H9 (cell line): ENCODE measurements around the gene MCFD2. TPM values are rescaled to one million over a fixed set of nuclear protein-coding genes. Genes with fewer than 3 reads are reported as not detected.
A peak's percentile ranks its signal among the peaks of the same experiment; 100 is the strongest.

Experiments used
- DNase-seq: peaks from one replicate; pipeline ENCODE4 v3.0.0-alpha.2; 2017
- H2AFZ ChIP-seq: one replicate; pipeline ENCODE4 v1.6.1; 2013; ENCODE audit warnings: mild to moderate bottlenecking, low read length, control low read depth, moderate library complexity
- H2AK5ac ChIP-seq: 2 replicates; pipeline ENCODE4 v1.6.1; 2013; ENCODE audit warnings: low read length, control low read depth, mixed read lengths; ENCODE audit not compliant: insufficient read length
- H2BK120ac ChIP-seq: one replicate; pipeline ENCODE4 v1.6.1; 2013; ENCODE audit warnings: low read depth, mild to moderate bottlenecking, low read length, control low read depth, inconsistent platforms; ENCODE audit not compliant: poor library complexity, severe bottlenecking
- H2BK12ac ChIP-seq: 2 replicates; pipeline ENCODE4 v1.6.1; 2013; ENCODE audit warnings: low read length, control low read depth, mixed read lengths, low read depth; ENCODE audit not compliant: insufficient read length
- H2BK15ac ChIP-seq: 2 replicates; pipeline ENCODE4 v1.6.1; 2013; ENCODE audit warnings: low read depth, low read length, control low read depth
- H2BK20ac ChIP-seq: one replicate; pipeline ENCODE4 v1.6.1; 2013; ENCODE audit warnings: low read depth, mild to moderate bottlenecking, low read length, control low read depth, inconsistent platforms; ENCODE audit not compliant: poor library complexity, severe bottlenecking
- H2BK5ac ChIP-seq: 2 replicates; pipeline ENCODE4 v1.6.1; 2013; ENCODE audit warnings: low read length, control low read depth, mixed read lengths; ENCODE audit not compliant: insufficient read length
- H3K14ac ChIP-seq: 2 replicates; pipeline ENCODE4 v1.6.1; 2013; ENCODE audit warnings: low read length, control low read depth; ENCODE audit not compliant: insufficient read depth
- H3K18ac ChIP-seq: 2 replicates; pipeline ENCODE4 v1.6.1; 2013; ENCODE audit warnings: low read depth, mild to moderate bottlenecking, mixed read lengths, low read length, control low read depth; ENCODE audit not compliant: insufficient read length
- H3K23ac ChIP-seq: 2 replicates; pipeline ENCODE4 v1.6.1; 2013; ENCODE audit warnings: low read length, control low read depth, mixed read lengths, low read depth; ENCODE audit not compliant: insufficient read length
- H3K23me2 ChIP-seq: 2 replicates; pipeline ENCODE4 v1.6.1; 2013; ENCODE audit warnings: low read depth, mild to moderate bottlenecking, mixed read lengths, low read length, control low read depth; ENCODE audit not compliant: insufficient read length, poor library complexity, severe bottlenecking
- H3K27ac ChIP-seq: 2 replicates; pipeline ENCODE4 v1.5.1; 2013; ENCODE audit warnings: low read length, control low read depth, mixed read lengths, low read depth; ENCODE audit not compliant: insufficient read length
- H3K27me3 ChIP-seq: 2 replicates; pipeline ENCODE4 v1.6.1; 2013; ENCODE audit warnings: low read length, control low read depth, inconsistent platforms; ENCODE audit not compliant: insufficient read depth
- H3K4ac ChIP-seq: 2 replicates; pipeline ENCODE4 v1.6.1; 2013; ENCODE audit warnings: low read depth, mild to moderate bottlenecking, control low read depth, inconsistent platforms, low read length, moderate library complexity
- H3K4me1 ChIP-seq: 2 replicates; pipeline ENCODE4 v1.6.1; 2013; ENCODE audit warnings: low read length, control low read depth, inconsistent platforms; ENCODE audit not compliant: insufficient read depth
- H3K4me2 ChIP-seq: 2 replicates; pipeline ENCODE4 v1.6.1; 2013; ENCODE audit warnings: low read length, control low read depth, mixed read lengths; ENCODE audit not compliant: insufficient read length, insufficient read depth
- H3K56ac ChIP-seq: 2 replicates; pipeline ENCODE4 v1.6.1; 2013; ENCODE audit warnings: low read depth, mild to moderate bottlenecking, mixed read lengths, low read length, control low read depth; ENCODE audit not compliant: insufficient read length
- H3K79me1 ChIP-seq: 2 replicates; pipeline ENCODE4 v1.6.1; 2013; ENCODE audit warnings: low read depth, mild to moderate bottlenecking, moderate library complexity, low read length, control low read depth, inconsistent platforms; ENCODE audit not compliant: insufficient read depth, poor library complexity, severe bottlenecking
- H3K79me2 ChIP-seq: 2 replicates; pipeline ENCODE4 v1.6.1; 2013; ENCODE audit warnings: low read length, control low read depth, inconsistent platforms; ENCODE audit not compliant: insufficient read depth
- H3K9ac ChIP-seq: 2 replicates; pipeline ENCODE4 v1.6.1; 2013; ENCODE audit warnings: low read length, control low read depth, mixed read lengths; ENCODE audit not compliant: insufficient read length; ENCODE audit errors: extremely low read depth
- H3K9me3 ChIP-seq: one replicate; pipeline ENCODE4 v1.6.1; 2013; ENCODE audit warnings: low read depth, low read length, inconsistent platforms; ENCODE audit not compliant: control insufficient read depth
- H3T11ph ChIP-seq: one replicate; pipeline ENCODE4 v1.6.1; 2013; ENCODE audit warnings: mild to moderate bottlenecking, low read length, control low read depth, inconsistent platforms
- H4K20me1 ChIP-seq: one replicate; pipeline ENCODE4 v1.6.1; 2013; ENCODE audit not compliant: control insufficient read depth, insufficient read length, insufficient read depth
- H4K5ac ChIP-seq: 2 replicates; pipeline ENCODE4 v1.6.1; 2013; ENCODE audit warnings: low read depth, mild to moderate bottlenecking, mixed read lengths, low read length, control low read depth; ENCODE audit not compliant: insufficient read length
- H4K8ac ChIP-seq: replicated peaks from 2 replicates; pipeline ENCODE4 v1.6.1; 2013; ENCODE audit warnings: low read length, control low read depth, mixed read lengths, low read depth; ENCODE audit not compliant: insufficient read length
- H4K91ac ChIP-seq: 2 replicates; pipeline ENCODE4 v1.6.1; 2013; ENCODE audit warnings: low read depth, mild to moderate bottlenecking, moderate library complexity, mixed read lengths, low read length, control low read depth; ENCODE audit not compliant: insufficient read length
- H3K27ac Mint-ChIP-seq, 3 experiments: 2 replicates in 2 of 3; 3 replicates in 1 of 3; pipeline ENCODE4 v1.8.0; 2020 to 2021; ENCODE audit warnings: mixed read lengths in 3 of 3, mild to moderate bottlenecking in 1 of 3, moderate library complexity in 1 of 3
- H3K27me3 Mint-ChIP-seq: 2 replicates; pipeline ENCODE4 v1.8.0; 2021; ENCODE audit warnings: low read depth, mild to moderate bottlenecking, moderate library complexity, mixed read lengths
- H3K36me3 Mint-ChIP-seq, 3 experiments: 2 replicates in 2 of 3; 3 replicates in 1 of 3; pipeline ENCODE4 v1.8.0; 2020 to 2021; ENCODE audit warnings: low read depth in 3 of 3, mixed read lengths in 3 of 3; ENCODE audit not compliant: insufficient read depth in 1 of 3
- H3K4me1 Mint-ChIP-seq, 2 experiments: 2 replicates each; pipeline ENCODE4 v1.8.0; 2020; ENCODE audit warnings: mixed read lengths in 2 of 2
- H3K4me3 Mint-ChIP-seq, 2 experiments: 2 replicates in 1 of 2; 3 replicates in 1 of 2; pipeline ENCODE4 v1.8.0; 2020 to 2021; ENCODE audit warnings: mild to moderate bottlenecking in 2 of 2, mixed read lengths in 2 of 2, moderate library complexity in 1 of 2
- H3K9me3 Mint-ChIP-seq, 2 experiments: 2 replicates in 1 of 2; 3 replicates in 1 of 2; pipeline ENCODE4 v1.8.0; 2020; ENCODE audit warnings: mild to moderate bottlenecking in 2 of 2, mixed read lengths in 2 of 2, moderate library complexity in 1 of 2
- WGBS: extraction: QIAGEN DNeasy Blood & Tissue Kit; methylation state at CpG from one replicate; pipeline ENCODE4 v1.1.7; 2013; ENCODE audit warnings: missing lambda C conversion rate, low lambda C conversion rate, mixed read lengths; ENCODE audit not compliant: insufficient read length; ENCODE audit errors: extremely low coverage; 5-methylcytosine and 5-hydroxymethylcytosine counted together
- total RNA-seq: library from RNA; stranded (reverse); gene quantifications from 2 replicates; pipeline ENCODE4 v1.2.1, GENCODE V29; 2021
- TF ChIP-seq, protein P1 (sequence below): fragments of 200-600 bp; sonication (generic); conservative IDR thresholded peaks from 3 replicates; pipeline ENCODE4 v1.8.0; 2021; ENCODE audit warnings: antibody characterized with exemption, mild to moderate bottlenecking

Gene MCFD2
- total RNA-seq, 1 experiment from 2014 or later = 64.6 TPM

DNA sequence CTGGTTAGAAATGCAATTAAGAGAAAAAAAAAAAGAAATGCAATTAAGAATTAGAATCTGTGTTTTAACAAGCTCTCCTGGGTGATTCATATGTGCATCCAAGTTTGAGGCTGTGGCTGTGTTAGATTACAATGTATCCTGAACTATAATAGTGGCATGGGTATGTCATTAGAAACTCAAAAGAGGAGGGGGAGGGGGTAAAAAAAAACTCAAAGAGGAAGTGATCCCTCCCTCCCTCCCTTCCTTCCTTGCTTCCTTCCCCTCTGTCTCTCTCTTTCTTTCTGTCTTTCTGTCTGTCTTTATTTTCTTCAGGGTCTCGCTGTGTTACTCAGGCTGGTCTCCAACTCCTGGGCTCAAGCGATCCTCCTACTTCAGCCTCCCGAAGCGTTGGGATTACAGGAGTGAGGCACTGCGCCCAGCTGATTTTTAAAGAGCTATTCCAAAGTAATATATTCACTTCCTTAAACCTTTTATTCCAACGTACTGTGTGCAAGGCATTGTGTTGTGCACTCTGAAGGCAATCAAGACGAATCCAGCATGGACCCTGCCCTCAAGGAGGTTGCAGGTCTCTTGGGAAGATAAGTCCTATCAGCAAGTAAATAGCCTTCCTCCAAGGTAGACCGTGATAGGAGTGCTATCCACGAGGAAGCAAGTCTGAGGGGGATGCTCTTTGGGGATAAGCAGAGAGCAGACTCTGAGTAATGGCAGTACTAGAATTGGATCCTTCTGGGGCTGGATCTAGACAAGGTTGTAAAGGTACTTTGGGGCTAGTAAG, 35.9 kb upstream of the MCFD2 start:
- peaks cover 18 to 22% of the 10 kb centered on the region in 2 experiments for H3K4me1 Mint-ChIP-seq
- Histone ChIP-seq H4K20me1 (no peaks in the 10 kb centered on the region), H2BK120ac (no peak overlapping the region)

More for the DNA sequence above, 35.9 kb upstream of the MCFD2 start:
- H3K4me3 Mint-ChIP-seq = no peak overlapping the region
- no peak overlapping the region for H4K5ac ChIP-seq
- no peak overlapping the region for H3T11ph ChIP-seq
- no peak overlapping the region for H2BK20ac ChIP-seq
- no peak overlapping the region for H4K8ac ChIP-seq
- H2AK5ac ChIP-seq = no peak overlapping the region
- H3K18ac ChIP-seq = no peak overlapping the region
- no peaks in the 10 kb centered on the region for H3K79me1 ChIP-seq
- H2BK15ac ChIP-seq = no peak overlapping the region
- H3K9me3 Mint-ChIP-seq = no peaks in the 10 kb centered on the region
- no peak overlapping the region for H2AFZ ChIP-seq
- no peaks in the 10 kb centered on the region for H3K23me2 ChIP-seq
- H3K23ac ChIP-seq = no peak overlapping the region
- no peaks in the 10 kb centered on the region for H3K27me3 ChIP-seq
- H3K14ac ChIP-seq = no peak overlapping the region
- no peak overlapping the region for H3K27ac ChIP-seq
- H3K9ac ChIP-seq = no peak overlapping the region
- H3K9me3 ChIP-seq = no peaks in the 10 kb centered on the region
- no peaks in the 10 kb centered on the region for H3K4me1 ChIP-seq
- H3K27me3 Mint-ChIP-seq = no peaks in the 10 kb centered on the region
- H4K91ac ChIP-seq = no peak overlapping the region
- WGBS = no CpG with 5 or more reads among the region's 9 CpGs
- H3K79me2 ChIP-seq = no peaks in the 10 kb centered on the region
- TF ChIP-seq, protein P1, sequence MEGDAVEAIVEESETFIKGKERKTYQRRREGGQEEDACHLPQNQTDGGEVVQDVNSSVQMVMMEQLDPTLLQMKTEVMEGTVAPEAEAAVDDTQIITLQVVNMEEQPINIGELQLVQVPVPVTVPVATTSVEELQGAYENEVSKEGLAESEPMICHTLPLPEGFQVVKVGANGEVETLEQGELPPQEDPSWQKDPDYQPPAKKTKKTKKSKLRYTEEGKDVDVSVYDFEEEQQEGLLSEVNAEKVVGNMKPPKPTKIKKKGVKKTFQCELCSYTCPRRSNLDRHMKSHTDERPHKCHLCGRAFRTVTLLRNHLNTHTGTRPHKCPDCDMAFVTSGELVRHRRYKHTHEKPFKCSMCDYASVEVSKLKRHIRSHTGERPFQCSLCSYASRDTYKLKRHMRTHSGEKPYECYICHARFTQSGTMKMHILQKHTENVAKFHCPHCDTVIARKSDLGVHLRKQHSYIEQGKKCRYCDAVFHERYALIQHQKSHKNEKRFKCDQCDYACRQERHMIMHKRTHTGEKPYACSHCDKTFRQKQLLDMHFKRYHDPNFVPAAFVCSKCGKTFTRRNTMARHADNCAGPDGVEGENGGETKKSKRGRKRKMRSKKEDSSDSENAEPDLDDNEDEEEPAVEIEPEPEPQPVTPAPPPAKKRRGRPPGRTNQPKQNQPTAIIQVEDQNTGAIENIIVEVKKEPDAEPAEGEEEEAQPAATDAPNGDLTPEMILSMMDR = no peak
- peak overlapping the region in 2 of 3 experiments; percentile 25 to 72; a peak in 4 of 7 replicates for H3K27ac Mint-ChIP-seq
- no peak overlapping the region for H3K56ac ChIP-seq
- peaks cover 2 to 22% (median 17%) of the 10 kb centered on the region in 3 experiments; a peak in 5 of 7 replicates for H3K36me3 Mint-ChIP-seq
- H3K4me2 ChIP-seq = no peak overlapping the region
- H3K4ac ChIP-seq = no peak overlapping the region
- no peak overlapping the region for H2BK5ac ChIP-seq
- H2BK12ac ChIP-seq = no peak overlapping the region
- no peak for DNase-seq
